Activated gamma-delta T cell treated with anti-CD3 and anti-CD28 coated beads, Interleukin-2, amount 50 U/mL, for 16 hours (primary cell): ENCODE measurements around the gene RRH.
"Not testable (repeated sequence)": the region's sequence is repeated elsewhere in the genome, so short reads cannot be mapped to it uniquely, and the experiment has no call there.

Experiments used
- DNase-seq: peaks from one replicate; pipeline ENCODE4 v3.0.0-alpha.2; 2020; ENCODE audit warnings: low read depth

Gene RRH

DNA sequence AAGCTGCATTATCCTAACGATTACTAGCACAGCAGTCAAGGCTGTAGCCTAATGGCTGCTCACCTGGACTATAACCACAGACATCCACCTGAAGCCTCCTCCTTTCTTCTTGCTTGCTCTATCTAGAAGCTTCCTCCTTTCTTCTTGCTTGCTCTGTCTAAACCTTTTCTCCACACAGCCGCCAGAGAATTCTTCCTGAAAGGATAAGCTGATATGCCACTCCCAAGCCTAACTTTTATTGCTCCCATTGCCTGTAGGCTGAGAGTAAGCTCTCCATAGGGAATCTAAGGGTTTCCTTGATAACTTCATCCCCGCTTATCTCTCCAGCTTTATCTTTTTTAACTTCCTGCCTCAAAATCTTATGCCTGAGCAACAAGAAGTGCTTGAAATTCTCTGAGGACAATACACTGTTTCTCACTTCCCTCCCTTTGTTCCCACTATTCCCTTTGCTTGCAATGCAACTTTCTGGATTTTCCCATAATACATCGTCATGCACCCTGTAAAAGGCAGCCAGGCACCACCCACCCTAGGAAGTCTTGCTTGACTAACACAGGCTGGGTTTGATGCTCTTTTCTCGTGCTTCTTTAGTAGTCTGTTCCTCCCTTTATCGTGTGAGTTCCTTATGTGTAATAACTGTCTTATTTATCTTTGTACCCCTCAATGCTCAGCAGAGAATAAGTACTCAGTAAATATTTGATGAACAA lies 18.8 kb downstream of the RRH start:
- no peak for DNase-seq

DNA sequence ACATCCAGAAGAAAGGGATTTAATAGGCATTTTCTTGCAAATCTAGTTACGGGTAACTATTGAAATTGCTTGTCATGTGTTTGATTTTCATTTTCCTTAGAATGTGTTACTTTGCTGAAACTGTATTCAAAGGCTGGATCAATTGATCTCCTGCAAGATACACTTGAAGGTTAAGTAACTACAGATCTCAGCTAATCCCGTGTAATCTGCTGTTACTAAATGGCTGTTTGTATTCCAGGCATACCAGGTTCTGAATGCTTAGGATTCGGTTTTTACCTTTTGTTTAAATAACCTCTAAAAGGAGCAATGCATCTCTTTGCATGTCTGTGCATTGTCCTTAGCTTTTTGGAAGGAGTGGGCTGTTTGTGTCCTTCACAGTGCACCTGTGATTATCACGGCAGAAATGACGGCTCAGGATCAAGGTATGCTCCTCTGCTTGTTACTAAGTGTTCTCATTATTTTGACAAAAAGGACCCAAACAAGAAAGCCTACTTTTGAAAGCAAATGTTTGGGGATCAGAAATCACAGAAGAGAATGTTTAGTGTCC lies 20.2 kb downstream of the RRH start, which contains the start of gene LRIT3:
Gene LRIT3 (plus strand): TSS at position 212 of the 547 bp plus-strand sequence. CDS start 95 bp downstream, at position 307.
- DNase-seq, result no peak

DNA sequence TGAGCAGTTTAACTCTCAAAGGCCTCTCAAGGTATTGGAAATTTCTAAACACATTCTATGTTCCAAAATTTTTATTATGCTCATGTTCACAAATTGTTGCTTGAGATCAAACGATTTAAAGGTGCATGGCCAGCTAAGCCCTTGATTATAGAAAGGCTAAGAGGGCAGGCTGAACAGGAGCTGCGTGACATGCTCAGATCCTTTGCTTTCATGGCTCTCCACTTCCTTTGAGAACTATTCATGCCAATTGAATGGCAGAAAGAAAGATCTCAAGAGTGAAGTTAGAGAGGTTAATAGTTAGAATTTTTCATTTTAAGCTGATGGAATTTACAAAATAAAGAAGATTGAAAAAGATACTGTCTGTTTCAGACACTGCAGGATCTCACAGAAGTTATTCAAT lies 20.7 kb downstream of the RRH start:
- DNase-seq, result no peak

DNA sequence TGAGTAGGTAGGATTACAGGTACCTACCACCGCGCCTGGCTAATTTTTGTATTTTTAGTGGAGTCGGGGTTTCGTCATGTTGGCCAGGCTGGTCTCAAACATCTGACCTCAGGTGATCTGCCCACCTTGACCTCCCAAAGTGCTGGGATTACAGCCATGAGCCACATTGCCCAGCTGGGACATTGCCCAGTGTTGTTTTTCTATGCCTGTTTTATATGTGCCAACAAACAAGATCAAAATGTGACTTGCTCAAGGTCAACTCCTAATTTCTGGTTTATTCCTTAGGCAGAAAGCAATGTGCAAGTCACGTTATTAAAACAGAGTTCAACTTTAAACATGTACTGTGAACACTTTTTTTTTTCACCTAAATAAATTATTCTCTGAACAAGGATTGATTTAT lies 22.8 kb downstream of the RRH start:
- DNase-seq, result no peak

DNA sequence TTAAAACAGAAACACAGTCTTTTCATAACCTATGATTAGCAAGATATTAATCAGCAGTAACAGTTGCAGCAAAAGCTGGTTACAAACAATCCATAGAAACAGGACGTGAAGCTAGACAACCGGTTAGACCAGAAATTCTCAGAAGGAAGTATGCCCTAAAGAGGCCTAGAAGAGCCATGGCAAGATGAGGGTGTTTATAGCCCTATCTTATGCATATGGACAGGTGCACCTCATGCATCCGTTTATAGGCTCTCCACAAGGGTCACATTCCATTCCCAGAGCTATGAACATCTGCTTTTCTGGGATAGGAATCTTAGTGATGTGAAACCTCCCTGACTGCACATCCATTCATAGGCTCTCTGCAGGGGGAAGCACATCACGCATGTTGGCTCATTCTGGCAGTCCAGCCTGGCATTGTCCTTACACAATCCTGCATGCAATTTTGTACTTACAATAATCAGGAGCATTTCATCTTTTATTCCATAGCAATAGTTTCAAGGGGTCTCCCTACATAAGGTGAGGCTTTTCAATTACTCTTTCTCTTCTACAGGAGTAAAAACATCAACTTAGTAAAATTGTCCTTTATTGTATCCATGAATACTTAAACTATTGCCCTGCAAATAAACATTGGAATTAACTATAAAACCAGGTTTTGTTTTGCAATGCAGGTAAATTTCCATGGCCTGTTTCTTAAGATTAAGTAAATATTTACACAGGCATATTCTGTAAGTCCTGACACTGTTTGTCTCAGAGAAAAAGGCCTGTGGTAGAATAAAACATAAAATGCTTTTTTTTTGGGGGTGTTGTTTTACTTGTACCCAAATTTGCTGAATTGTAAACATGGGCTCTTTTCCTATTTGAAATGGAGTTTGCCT lies 31.9 kb downstream of the RRH start:
- DNase-seq, result not testable (repeated sequence)

DNA sequence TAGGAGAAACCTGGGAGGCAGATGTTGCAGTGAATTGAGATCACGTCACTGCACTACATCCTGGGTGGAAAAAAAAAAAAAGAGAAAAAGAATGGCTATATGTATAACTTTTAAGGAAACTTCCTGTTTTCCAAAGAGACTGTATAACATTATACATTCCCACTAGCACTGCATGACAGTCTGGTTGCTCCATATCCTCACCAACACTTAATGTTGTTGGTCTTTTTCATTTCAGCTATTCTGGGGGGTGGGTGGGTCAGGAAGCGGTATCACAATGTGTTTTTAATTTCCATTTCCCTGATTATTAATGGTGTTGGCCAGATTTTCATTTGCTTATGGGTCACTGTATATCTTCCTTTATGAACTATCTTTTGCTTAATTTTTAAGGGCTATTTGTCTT lies 33.5 kb downstream of the RRH start:
- no peak for DNase-seq

DNA sequence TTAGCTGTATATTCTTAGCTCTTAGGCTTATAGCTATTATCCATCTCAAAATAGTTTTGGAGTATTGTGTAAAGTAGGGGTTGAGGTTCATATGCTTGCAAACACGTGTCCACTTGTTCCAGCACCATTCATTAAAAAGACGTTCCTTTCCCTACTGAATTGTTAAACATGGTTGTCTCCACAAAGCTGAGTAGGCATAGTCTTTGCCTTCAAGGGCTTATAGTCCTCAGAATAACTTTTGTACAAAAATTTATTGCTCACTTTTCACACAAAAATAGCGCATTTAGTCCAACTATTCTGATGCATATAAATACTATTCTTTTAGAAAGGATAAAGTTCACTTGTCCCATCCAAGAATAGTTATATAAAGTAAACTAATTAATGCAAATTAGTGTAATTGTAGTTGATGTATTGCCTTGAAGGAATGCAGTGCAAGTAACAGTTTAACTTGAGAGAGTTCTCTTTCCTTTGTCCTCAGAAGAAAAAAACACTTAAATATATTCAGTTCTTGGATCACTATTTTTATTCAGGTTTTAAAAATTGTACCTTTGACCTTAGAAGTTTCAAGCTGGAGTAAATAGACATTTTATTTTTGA lies 34.2 kb downstream of the RRH start:
- no peak for DNase-seq

DNA sequence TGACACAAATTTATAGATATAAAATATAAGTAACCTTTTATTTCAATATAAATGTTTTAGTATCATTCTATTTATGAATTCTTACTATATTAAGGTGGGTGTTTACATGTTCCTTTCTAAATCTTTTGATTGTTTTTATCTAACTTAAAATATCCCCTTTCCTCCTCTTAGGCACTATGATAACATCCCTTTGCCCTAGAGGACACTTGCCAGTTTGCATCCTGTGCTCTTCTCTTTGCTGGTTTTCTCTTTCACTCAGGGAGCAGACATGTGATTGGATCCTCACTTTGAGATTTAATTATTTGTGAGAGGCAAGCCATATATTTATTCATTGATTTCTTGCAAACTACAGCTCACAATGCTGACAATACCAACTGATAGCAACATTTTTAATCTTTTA lies 36.4 kb downstream of the RRH start:
- no peak for DNase-seq

DNA sequence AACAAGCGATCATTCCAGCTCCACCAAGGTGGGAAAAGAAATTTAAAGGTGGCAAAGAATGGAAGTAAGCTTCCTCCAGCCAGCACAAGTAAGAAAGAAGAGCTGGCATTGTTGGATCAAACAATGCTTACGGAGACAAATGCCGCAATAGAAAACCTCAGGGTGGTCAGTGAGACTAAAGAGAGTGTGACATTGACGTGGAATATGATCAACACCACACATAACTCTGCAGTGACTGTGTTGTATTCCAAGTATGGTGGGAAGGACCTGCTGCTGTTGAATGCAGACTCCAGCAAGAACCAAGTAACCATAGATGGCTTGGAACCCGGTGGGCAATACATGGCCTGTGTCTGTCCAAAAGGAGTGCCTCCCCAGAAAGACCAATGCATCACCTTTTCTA lies 42.3 kb downstream of the RRH start:
- DNase-seq, result no peak

DNA sequence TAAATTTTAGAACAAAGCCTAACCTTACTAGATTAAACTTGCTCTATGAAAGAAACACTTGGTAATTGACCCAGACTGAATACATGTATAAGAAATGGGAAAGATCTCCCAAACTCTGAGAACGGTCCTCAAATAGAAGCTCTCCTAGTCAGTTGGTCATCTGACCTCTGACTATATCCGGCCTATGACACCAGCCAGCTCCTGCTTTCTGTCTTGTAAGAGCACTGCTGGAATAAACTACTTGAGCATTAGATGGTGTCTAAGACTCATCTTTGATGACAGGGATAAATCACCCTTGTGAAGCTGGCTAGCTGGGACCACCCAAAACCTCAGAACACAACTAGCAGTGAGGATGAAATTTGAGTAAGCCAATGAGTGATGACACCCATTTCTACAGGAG lies 44.3 kb downstream of the RRH start:
- DNase-seq, result no peak

DNA sequence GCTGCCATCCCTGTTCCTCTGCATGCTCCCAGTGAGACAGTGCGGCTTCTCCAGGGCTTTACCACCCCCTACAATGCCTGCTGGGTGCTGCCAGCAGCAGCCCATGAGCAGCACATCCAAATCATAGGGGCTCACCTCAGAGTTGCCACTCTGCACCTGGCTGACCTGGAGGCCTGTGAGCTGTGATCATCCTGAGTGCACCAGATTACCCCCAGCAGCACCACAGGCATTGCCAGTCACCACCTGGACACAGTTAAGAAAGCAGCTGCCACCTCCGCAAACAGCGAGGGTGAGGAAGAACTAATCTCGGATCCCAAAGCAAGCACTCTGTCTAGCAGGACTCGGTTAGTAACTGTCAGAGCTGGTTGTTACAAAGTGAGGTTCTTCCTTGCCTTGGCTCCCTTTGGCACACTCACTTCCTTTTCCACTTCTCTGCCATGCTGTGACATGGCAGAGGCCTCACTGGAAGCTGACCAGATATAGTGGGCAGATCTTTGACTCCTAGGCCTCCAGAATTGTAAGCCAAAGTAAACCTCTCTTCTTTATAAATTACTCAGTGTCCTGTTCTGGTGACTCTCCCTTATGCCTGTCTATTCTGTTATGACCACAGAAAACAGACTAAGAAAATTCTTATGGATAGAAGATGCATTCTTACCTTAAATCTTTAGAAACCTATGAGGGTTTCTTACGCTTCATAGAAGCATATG lies 45.3 kb downstream of the RRH start:
- DNase-seq, result no peak

DNA sequence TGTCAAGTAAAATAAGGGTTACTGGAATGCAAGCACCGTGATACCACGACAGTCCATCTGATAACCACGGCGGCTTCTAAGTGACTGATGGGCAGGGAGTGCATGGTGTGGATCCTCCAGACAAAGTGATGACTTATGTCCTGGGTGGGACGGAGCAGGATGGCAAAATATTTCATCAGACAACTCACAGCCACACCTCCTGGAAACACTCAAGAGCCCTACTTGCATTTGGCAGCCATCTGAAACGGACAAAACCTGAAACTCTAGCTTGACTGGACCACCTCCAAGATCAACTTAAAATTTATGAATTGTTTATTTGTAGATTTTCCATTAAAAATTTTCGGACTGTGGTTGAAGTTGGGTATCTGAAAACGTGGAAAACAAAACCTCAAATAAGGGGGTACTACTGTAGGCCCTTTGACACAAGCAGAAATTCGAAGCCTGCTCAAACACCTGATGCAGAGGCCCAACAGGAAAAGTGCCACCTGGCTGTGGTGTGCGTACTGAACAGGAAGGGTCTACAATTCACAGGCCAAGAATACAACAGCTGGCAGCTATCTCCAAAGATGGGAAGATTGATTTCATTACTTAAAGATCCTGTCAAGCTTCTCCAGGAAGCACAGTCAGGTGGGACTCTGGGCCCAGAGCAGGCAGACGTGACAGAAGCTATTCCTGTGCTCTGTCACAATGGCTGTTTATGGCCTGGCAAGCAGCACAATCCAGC lies 46.2 kb downstream of the RRH start:
- no peak for DNase-seq

DNA sequence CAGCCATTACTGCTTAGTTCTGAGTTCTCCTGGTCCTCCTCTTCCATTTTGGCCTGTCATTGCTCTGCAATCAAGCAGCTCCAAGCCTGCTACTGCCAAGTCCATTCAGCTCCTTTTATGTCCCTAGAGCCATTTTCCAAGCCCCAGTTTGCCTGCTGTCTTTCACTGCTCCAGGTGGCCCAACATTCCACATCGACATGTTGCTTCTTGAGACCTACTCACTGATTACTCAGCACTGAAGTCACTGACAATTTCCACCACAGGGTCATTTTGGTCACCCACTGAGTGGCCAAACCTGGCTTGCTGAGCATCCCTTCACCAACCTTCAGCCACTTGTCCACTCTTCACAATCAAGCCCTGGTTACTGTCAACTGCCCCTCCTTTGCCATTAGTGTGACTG lies 47.3 kb downstream of the RRH start:
- no peak for DNase-seq

DNA sequence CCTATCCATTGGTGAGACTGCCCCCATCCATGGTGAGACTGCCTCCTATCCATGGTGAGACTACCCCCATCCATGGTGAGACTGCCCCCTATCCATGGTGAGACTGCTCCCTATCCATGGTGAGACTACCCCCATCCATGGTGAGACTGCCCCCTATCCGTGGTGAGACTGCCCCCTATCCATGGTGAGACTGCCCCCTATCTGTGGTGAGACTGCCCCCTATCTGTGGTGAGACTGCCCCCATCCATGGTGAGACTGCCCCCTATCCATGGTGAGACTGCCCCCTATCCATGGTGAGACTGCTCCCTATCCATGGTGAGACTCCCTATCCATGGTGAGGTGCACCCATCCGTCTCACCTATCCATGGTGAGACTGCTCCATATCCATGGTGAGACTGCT lies 47.8 kb downstream of the RRH start:
- DNase-seq, result not testable (repeated sequence)

DNA sequence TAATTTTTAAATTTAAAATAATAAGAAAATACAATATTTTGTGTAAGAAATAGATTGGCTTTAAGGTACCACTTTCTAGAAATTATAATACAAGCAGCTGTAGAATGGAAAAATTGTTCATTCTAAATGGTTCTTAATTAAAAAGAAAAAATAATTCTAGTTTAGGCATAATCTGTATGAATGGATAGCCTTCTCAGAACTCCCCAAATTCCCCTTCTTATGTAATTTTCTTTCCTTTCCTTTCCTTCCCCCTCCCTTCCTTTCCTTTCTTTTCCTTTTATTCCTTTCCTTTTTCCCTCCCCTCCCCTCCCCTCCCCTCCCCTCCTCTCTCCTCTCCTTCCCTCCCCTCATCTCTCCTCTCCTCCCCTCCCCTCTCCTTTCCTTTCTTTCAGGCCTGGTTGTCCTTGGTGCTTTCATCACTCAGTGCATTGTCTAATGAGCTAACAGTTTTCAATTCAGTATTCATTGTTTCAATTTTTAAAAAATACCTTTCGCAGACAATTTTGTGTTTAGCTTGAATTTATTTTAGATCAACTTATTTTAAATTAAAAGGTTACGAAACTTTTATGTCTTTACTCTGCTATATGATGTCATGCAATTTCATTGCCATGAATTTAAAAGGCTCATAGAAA lies 49.0 kb downstream of the RRH start:
- no peak for DNase-seq

DNA sequence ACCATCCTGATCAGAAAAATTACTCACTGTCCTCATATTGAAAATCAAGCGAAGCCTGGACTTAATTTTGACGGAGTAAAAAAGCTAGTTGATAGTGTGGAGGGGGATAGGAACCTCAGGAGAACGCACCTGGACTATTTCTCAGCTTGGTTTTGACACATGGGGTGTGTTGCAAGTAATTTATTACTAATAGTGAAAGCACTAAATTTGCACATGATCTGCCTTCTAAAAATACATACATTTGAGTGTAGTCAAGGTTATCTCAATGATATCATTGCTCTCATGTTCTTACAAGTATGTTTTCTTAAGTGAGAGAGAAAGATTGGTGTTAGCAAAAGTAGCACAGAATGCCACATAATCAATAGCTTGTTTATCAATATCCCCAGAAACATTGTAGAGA lies 49.6 kb downstream of the RRH start:
- DNase-seq, result no peak

DNA sequence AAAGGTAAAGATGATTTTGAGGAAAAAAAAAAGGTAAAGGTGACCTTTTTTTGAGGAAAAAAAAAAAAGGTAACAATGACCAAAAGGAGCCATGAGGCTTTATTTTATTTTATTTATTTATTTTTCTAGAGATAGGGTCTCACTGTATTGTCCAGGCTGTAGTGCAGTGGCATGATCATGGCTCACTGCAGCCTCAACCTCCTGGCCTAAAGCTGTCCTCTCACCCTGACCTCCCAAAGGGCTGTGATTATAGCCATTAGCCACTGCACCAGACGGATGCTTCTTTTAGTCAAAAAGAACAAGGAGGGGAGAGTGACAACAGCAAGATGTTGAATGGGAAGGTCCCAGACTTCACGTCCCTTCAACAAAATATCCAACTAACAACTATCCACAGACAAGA lies 50.6 kb downstream of the RRH start:
- no peak for DNase-seq

DNA sequence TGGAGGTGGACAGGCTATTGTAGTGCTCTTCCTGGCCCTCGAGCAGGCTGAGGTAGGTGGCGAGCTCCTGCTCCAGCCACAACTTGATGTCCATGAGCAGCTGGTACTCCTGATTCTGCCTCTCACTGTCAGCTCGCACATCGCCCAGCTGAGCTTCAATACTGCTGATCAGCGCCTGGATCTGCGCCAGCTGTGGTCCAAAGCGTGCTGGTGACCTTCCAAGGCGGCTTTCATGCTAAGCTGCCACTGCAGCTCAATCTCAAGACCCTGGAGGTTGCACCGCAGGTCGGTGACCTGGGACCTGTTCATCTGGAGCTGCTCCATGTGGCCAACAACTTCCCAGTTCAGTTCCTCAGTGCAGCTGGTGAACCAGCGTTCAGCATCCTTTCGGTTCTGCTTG lies 51.3 kb downstream of the RRH start:
- no peak for DNase-seq

DNA sequence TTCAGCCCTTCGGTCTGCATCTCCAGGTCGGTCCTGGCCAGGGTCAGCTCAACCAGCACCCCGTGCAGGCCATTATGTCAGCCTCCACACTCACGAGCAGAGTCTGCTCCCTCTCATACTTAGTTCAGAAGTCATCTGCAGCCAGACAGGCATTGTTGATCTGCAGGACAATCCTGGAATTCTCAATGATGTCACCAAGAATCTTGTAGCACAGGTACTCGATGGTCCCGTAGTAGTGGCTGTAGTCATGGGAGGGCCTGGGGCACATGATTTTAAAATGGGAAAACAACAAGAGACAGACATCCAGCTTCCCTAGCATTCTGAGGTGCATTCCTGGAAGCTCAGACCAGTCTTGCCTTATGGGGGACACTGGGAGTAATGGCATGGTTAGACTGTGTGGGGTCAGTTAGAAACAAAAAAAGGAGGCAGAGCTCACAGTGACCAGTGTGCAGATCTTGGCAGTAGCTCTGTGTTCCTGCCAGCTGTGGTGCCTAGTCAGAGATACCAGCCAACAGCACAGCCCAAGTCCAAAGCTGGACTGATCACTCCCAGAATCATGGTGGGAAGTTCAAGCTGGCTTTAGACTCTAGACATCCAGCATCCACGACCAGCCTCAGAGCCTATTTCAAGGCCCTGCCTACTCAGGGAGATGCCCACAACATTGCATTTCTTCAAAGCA lies 52.0 kb downstream of the RRH start:
- DNase-seq, result no peak

DNA sequence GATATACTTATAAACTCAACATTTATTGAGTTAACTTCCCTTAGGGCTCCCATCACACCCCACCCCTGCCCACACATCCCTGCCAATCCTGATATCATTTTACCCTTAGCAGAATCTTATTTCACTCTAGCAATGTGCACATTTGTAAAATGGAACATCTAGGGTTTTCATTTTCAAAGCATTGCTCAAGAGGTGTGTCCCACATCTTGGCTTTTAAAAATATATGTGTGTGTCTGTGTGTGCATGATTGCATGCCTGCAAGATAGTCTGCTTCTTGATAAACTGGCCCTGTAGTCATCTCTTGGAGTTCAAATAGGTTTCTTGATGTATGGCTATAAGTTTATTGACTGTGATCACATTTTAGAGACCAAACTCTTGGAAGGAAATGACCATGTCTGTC lies 58.5 kb downstream of the RRH start:
- no peak for DNase-seq
